ENCODE data around the gene ERBB2.
"Not testable (repeated sequence)": the region's sequence is repeated elsewhere in the genome, so short reads cannot be mapped to it uniquely, and the experiment has no call there.

The ERBB2 gene

GRCh38 chr17:39737760-39738567, 38.1 kb downstream of the ERBB2 start, which contains the start of gene GRB7:
Gene GRB7, plus strand, starts transcription at chr17:39737938. Its CDS starts 4,364 bp downstream, at chr17:39742302.
- Histone ChIP-seq H3K27ac (peak within 1 kb of the TSS in 20 of 21 experiments; percentile 29 to 94 (median 84)), H3K4me3 (peak within 1 kb of the TSS; percentile 28 to 59 (median 35))

DNA sequence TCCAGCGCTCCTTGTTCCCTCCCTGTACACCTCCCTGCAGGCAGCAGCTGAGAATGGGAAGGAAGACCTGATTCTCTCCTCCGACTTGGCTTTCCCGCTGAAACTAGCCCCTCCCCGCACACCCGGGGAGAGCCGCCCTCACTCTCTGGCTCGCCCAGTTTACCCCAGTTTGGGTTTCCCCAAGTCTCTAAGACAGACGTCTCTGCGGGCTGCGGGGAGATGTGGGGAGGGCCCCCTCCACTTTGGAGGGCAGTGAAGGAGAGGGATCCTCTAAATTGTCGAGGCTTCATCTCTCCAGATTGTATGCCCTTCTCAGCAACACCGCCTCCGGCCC, 38.7 kb downstream of the ERBB2 start:
- peak overlapping the region in 19 of 21 experiments; percentile 29 to 94 (median 84) for H3K27ac ChIP-seq

GRCh38 chr17:39738983-39739884, 39.4 kb downstream of the ERBB2 start:
- Histone ChIP-seq H3K4me3 (peak overlapping the region; percentile 28 to 59 (median 35)), H3K27ac (peak overlapping the region; percentile 67 to 94 (median 85))

More for the DNA sequence above, 38.7 kb downstream of the ERBB2 start:
- peak overlapping the region; percentile 28 to 59 (median 35) for H3K4me3 ChIP-seq

- peak overlapping the region; percentile 67 to 94 (median 85) for H3K27ac ChIP-seq
These were observed 40.1 kb downstream of the ERBB2 start for GRCh38 chr17:39739885-39740356.

DNA sequence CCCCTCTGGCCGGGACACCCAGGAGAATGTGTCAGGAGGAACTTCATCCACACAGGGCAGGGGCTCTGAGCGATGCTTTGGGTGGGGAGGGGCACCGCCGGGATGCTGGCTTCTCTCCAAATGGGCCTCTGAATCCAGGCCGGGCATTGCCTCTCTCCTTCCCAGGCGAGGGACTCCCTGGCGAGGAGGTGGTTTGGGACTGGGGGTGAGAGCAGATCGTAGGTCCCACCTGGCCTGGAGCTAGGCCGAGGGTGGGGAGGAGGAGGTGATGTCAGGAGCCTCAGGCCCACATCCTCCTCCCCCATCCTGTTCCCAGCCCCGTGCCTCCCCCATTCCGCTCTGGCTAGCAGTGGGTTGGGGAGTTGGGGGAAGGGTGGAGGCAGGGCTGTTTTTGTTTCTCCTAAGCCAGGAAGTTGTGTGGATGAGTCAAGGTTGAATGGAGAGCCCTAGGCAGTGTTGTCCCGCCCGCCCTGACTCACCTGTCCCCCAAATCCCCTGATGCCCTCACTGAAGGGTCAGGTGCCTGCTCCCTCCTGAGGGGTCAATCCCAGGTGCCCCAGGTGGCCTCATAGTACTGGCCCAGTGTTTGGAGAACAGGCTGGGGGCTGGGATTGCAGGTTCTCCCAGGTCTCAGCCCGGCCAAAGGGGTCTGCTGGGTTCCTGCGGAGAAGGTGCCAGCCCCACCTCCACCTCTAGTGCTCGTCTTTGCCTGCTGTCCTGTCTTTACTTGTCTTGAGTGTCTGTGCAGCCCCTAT, 40.7 kb downstream of the ERBB2 start:
- Histone ChIP-seq H3K27ac (peak overlapping the region; percentile 64 to 94 (median 85)), H3K4me3 (peak overlapping the region; percentile 28 to 59 (median 35))

More at GRCh38 chr17:39739885-39740356, 40.1 kb downstream of the ERBB2 start:
- peak overlapping the region; percentile 28 to 59 (median 35) for H3K4me3 ChIP-seq

DNA sequence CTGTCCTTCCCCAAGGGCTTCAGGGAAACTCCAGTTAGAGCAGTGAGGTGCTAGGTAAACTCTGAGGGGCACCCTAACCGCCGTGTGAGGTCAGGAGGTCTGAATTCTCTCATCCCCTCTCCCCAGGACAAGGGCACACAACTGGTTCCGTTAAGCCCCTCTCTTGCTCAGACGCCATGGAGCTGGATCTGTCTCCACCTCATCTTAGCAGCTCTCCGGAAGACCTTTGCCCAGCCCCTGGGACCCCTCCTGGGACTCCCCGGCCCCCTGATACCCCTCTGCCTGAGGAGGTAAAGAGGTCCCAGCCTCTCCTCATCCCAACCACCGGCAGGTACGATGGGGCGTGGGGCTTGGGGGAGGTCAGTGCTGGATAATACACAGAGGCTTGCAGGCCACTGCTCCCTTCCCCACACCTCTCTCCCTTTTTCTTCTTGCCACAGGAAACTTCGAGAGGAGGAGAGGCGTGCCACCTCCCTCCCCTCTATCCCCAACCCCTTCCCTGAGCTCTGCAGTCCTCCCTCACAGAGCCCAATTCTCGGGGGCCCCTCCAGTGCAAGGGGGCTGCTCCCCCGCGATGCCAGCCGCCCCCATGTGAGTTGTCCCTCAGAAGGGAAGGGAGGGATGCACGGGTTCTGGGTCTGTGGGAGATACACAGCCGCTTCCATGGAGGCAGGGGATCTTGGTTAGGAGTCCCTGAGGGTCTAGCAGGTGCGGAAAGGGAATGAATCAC, 42.4 kb downstream of the ERBB2 start:
- Histone ChIP-seq H3K27ac (no peak overlapping the region), H3K4me3 (no peak overlapping the region)

- Histone ChIP-seq H3K27ac (no peak overlapping the region), H3K4me3 (no peak overlapping the region)
These were observed 43.1 kb downstream of the ERBB2 start for GRCh38 chr17:39742856-39743436.

- H3K4me3 ChIP-seq, result no peak overlapping the region
- no peak overlapping the region for H3K27ac ChIP-seq
These were observed 44.4 kb downstream of the ERBB2 start for GRCh38 chr17:39744075-39744835.

DNA sequence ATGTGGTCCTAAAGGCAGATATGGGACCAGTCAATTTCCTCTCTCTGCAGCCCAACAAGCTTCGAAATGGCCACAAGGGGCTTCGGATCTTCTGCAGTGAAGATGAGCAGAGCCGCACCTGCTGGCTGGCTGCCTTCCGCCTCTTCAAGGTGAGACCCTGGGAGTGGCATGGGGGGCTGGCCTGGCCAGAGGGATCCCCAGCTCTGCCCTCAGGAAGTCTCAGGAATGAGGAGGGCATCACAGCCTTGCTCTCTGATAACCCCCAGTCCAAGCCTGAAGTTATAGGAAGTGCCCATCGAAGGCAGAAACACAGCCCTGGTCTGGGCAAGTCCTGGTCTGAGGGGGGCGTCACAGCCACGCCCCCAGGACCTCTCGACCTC, 45.0 kb downstream of the ERBB2 start:
- H3K27ac ChIP-seq, result no peak overlapping the region
- H3K4me3 ChIP-seq, result no peak overlapping the region

GRCh38 chr17:39745335-39746144, 45.7 kb downstream of the ERBB2 start:
- Histone ChIP-seq H3K4me3 (no peak overlapping the region), H3K27ac (no peak overlapping the region)

GRCh38 chr17:39746145-39746461, 46.2 kb downstream of the ERBB2 start:
- no peak overlapping the region for H3K4me3 ChIP-seq

DNA sequence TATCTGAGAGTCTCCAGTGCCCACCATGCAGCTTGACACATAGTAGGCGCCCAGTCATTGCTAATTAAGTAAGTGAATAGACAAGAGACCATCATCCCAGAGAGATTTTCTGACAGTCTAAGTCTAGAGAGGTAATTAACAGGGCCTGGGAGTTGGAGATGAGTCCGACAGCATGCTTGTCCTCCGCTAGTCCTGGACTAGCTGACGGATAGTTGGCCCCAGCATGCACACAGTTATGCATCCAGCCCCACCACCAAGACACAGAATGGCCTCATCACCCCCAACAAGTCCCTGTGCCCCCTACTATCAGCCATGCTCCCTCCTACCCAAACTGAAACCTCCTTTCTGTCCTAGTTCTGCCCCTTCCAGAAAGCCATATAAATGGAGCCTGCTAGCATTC, 47.9 kb downstream of the ERBB2 start:
- no peak overlapping the region for H3K4me3 ChIP-seq

More at GRCh38 chr17:39746145-39746461, 46.2 kb downstream of the ERBB2 start:
- H3K27ac ChIP-seq, result no peak overlapping the region

GRCh38 chr17:39748444-39749034, 48.7 kb downstream of the ERBB2 start:
- H3K4me3 ChIP-seq, result not testable (repeated sequence)

More for the DNA sequence above, 47.9 kb downstream of the ERBB2 start:
- no peak overlapping the region for H3K27ac ChIP-seq

GRCh38 chr17:39750131-39751015, 50.5 kb downstream of the ERBB2 start:
- Histone ChIP-seq H3K4me3 (no peak overlapping the region), H3K27ac (peak overlapping the region in 1 of 21 experiments; percentile 1)

More at GRCh38 chr17:39748444-39749034, 48.7 kb downstream of the ERBB2 start:
- H3K27ac ChIP-seq, result not testable (repeated sequence)

GRCh38 chr17:39751016-39751543, 51.2 kb downstream of the ERBB2 start:
- H3K27ac ChIP-seq, result no peak overlapping the region
- H3K4me3 ChIP-seq, result no peak overlapping the region
